K562 (cell line): ENCODE data around the gene TYMP. TPM values are rescaled to one million over a fixed set of nuclear protein-coding genes. Genes with fewer than 3 reads are reported as not detected.
"Not testable (repeated sequence)": the region's sequence is repeated elsewhere in the genome, so short reads cannot be mapped to it uniquely, and the experiment has no call there.

Source experiments
- PBX2 ChIP-seq, 2 experiments: IDR thresholded peaks in 1 of 2; conservative IDR thresholded peaks in 1 of 2; 2 replicates each; pipeline ENCODE4 v1.6.1; 2016; ENCODE audit warnings: low read depth in 2 of 2, mild to moderate bottlenecking in 1 of 2, missing compliant biosample characterization in 1 of 2, missing genetic modification characterization in 1 of 2, moderate library complexity in 1 of 2
- polyA plus RNA-seq, 8 experiments: library from polyadenylated mRNA; depleted of rRNA in 4 of 8; stranded (reverse) in 5 of 8; unstranded in 3 of 8; fragments of >200 nt; fragmentation: Nextera tagmentation in 2 of 8; fragmentation: Illumina TruSeq in 1 of 8; extraction: Ambion mirVana in 2 of 8; extraction: Trizol in 1 of 8; gene quantifications; 2 replicates each; pipeline versions ENCODE4 v1.2.1 to v1.2.3, GENCODE V29; 2011 to 2014; ENCODE audit warnings: inconsistent platforms in 1 of 8, missing spikeins in 1 of 8
- total RNA-seq, 7 experiments: library from RNA; depleted of rRNA in 6 of 7; stranded (reverse); fragments of >200 nt in 6 of 7; fragmentation: Illumina TruSeq in 2 of 7; extraction: Trizol in 2 of 7; gene quantifications; 2 replicates each; pipeline versions ENCODE4 v1.2.1 to v1.2.3, GENCODE V29; 2011 to 2021; ENCODE audit warnings: low replicate concordance in 1 of 7
- TF ChIP-seq, protein P1 (sequence below), 2 experiments: fragments of 450-650 bp; formaldehyde crosslinking in 1 of 2; IDR thresholded peaks; 2 replicates each; pipeline versions ENCODE4 v1.4.0 to v1.6.1; 2014 to 2020; ENCODE audit warnings: mild to moderate bottlenecking in 2 of 2, borderline replicate concordance in 1 of 2, low read depth in 1 of 2

The TYMP gene
- total and polyA plus RNA-seq, 9 of the 15 experiments (the other 6 are each of a cell fraction or from before 2014, with no cell fraction given): 0.03 to 4.0 (median 2.4) TPM; not detected in 4

DNA sequence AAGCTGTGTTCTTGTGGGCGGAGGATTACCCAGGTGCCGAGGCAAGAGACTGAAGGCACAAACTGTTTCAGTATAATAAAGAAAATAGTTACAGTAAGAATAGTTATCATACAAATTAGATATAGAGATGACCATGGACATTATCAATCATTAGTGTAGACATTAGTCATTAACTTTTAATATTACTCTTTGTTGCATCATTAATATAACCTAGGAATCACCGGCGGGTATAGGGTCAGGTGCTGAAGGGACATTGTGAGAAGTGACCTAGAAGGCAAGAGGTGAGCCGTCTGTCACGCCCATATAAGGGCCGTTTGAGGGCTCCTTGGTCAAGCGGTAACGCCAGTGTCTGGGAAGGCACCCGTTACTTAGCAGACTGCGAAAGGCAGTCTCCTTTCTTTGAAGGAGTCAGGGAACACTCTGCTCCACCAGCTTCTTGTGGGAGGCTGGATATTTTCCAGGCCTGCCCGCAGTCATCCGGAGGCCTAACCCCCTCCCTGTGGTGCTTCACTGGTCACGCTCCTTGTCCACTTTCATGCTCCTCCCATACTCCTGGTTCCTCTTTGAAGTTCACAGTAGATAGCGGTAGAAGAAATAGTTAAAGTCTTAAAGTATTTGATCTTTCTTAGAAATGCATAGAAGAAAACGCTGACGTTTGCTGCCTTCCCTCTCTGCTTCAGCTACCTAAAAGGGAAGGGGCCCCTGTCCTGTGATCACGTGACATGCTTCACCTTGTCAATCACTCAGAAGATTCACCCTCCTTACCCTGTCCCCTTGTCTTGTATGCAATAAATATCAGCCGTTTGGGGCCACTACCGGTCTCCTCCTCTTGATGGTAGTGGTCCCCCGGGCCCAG lies 4.3 kb upstream of the TYMP start (continued):
- TF ChIP-seq PBX2 (CRISPR knock-in tag; IDR thresholded peaks at IDR 0.05; ENCODE audit: low read depth) (peak; percentile 45), PBX2 (tag; conservative IDR thresholded peaks at IDR 0.05; ENCODE audit: low read depth) (peak; percentile 72)
- TF ChIP-seq, protein P1, sequence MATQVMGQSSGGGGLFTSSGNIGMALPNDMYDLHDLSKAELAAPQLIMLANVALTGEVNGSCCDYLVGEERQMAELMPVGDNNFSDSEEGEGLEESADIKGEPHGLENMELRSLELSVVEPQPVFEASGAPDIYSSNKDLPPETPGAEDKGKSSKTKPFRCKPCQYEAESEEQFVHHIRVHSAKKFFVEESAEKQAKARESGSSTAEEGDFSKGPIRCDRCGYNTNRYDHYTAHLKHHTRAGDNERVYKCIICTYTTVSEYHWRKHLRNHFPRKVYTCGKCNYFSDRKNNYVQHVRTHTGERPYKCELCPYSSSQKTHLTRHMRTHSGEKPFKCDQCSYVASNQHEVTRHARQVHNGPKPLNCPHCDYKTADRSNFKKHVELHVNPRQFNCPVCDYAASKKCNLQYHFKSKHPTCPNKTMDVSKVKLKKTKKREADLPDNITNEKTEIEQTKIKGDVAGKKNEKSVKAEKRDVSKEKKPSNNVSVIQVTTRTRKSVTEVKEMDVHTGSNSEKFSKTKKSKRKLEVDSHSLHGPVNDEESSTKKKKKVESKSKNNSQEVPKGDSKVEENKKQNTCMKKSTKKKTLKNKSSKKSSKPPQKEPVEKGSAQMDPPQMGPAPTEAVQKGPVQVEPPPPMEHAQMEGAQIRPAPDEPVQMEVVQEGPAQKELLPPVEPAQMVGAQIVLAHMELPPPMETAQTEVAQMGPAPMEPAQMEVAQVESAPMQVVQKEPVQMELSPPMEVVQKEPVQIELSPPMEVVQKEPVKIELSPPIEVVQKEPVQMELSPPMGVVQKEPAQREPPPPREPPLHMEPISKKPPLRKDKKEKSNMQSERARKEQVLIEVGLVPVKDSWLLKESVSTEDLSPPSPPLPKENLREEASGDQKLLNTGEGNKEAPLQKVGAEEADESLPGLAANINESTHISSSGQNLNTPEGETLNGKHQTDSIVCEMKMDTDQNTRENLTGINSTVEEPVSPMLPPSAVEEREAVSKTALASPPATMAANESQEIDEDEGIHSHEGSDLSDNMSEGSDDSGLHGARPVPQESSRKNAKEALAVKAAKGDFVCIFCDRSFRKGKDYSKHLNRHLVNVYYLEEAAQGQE (IDR thresholded peaks at IDR 0.05; ENCODE audit: borderline replicate concordance): peak; percentile 39; the same call in 1 of the 2 replicates
- TF ChIP-seq, protein P1 (CRISPR knock-in tag; IDR thresholded peaks at IDR 0.05; ENCODE audit: low read depth): not testable (repeated sequence)
